Mesenchymal stem cell (in vitro differentiated cells and primary cell): ENCODE results near the gene MINK1.

Source experiments
- DNase-seq: peaks from one replicate; pipeline ENCODE4 v3.0.0-alpha.2; 2013
- H2AFZ ChIP-seq: one replicate; pipeline ENCODE4 v1.6.1; 2013; ENCODE audit warnings: low read depth, mild to moderate bottlenecking, control low read depth, inconsistent platforms, low read length, moderate library complexity
- H2AK5ac ChIP-seq: 2 replicates; pipeline ENCODE4 v1.6.1; 2013; ENCODE audit warnings: low read length, moderate library complexity, mild to moderate bottlenecking, inconsistent platforms; ENCODE audit not compliant: severe bottlenecking
- H2BK120ac ChIP-seq: one replicate; pipeline ENCODE4 v1.6.1; 2013; ENCODE audit warnings: low read depth, mild to moderate bottlenecking, inconsistent platforms, low read length, moderate library complexity
- H2BK12ac ChIP-seq, 2 experiments: one replicate each; pipeline ENCODE4 v1.6.1; 2013; ENCODE audit warnings: inconsistent platforms in 2 of 2, low read length in 2 of 2, mild to moderate bottlenecking in 2 of 2, moderate library complexity in 2 of 2, control low read depth in 1 of 2
- H2BK15ac ChIP-seq: one replicate; pipeline ENCODE4 v1.6.1; 2013; ENCODE audit warnings: mild to moderate bottlenecking, low read depth, inconsistent platforms; ENCODE audit not compliant: poor library complexity, severe bottlenecking
- H2BK5ac ChIP-seq: 2 replicates; pipeline ENCODE4 v1.6.1; 2013; ENCODE audit warnings: low read depth, mild to moderate bottlenecking, low read length, control low read depth, inconsistent platforms; ENCODE audit not compliant: poor library complexity, severe bottlenecking
- H3K14ac ChIP-seq, 2 experiments: one replicate each; pipeline ENCODE4 v1.6.1; 2013; ENCODE audit warnings: inconsistent platforms in 2 of 2, low read length in 2 of 2, control low read depth in 1 of 2, mild to moderate bottlenecking in 1 of 2, moderate library complexity in 1 of 2
- H3K18ac ChIP-seq, 2 experiments: one replicate each; pipeline ENCODE4 v1.6.1; 2013; ENCODE audit warnings: inconsistent platforms in 2 of 2, low read length in 2 of 2, control low read depth in 1 of 2, low read depth in 1 of 2, mild to moderate bottlenecking in 1 of 2
- H3K23ac ChIP-seq, 2 experiments: one replicate each; pipeline ENCODE4 v1.6.1; 2013; ENCODE audit warnings: inconsistent platforms in 2 of 2, low read length in 2 of 2, mild to moderate bottlenecking in 2 of 2, moderate library complexity in 2 of 2, control low read depth in 1 of 2
- H3K27ac ChIP-seq: 2 replicates; pipeline ENCODE4 v1.5.1; 2013; ENCODE audit warnings: mild to moderate bottlenecking, moderate library complexity, low read length, control low read depth, inconsistent platforms; ENCODE audit not compliant: poor library complexity, severe bottlenecking
- H3K27me3 ChIP-seq, 2 experiments: 2 replicates each; pipeline versions ENCODE4 v1.6.1 to v1.7.0; 2013; ENCODE audit warnings: low read length in 2 of 2, mild to moderate bottlenecking in 2 of 2, moderate library complexity in 2 of 2, control low read depth in 1 of 2, inconsistent platforms in 1 of 2; ENCODE audit not compliant: control insufficient read depth in 1 of 2, insufficient read depth in 1 of 2
- H3K36me3 ChIP-seq, 2 experiments: 2 replicates each; pipeline versions ENCODE4 v1.6.1 to v1.7.0; 2013; ENCODE audit warnings: low read length in 2 of 2, control low read depth in 1 of 2, inconsistent platforms in 1 of 2, low read depth in 1 of 2, mild to moderate bottlenecking in 1 of 2; ENCODE audit not compliant: insufficient read depth in 2 of 2, control insufficient read depth in 1 of 2
- H3K4ac ChIP-seq, 2 experiments: one replicate each; pipeline ENCODE4 v1.6.1; 2013; ENCODE audit warnings: inconsistent platforms in 2 of 2, low read length in 2 of 2, mild to moderate bottlenecking in 2 of 2, moderate library complexity in 2 of 2, control low read depth in 1 of 2, low read depth in 1 of 2
- H3K4me1 ChIP-seq: 2 replicates; pipeline ENCODE4 v1.6.1; 2013; ENCODE audit warnings: low read depth, low read length, control low read depth; ENCODE audit not compliant: control insufficient read depth, insufficient read depth
- H3K4me2 ChIP-seq: 2 replicates; pipeline ENCODE4 v1.6.1; 2013; ENCODE audit warnings: low read length, mild to moderate bottlenecking, inconsistent platforms; ENCODE audit not compliant: poor library complexity, severe bottlenecking
- H3K4me3 ChIP-seq, 2 experiments: 2 replicates each; pipeline versions ENCODE4 v1.5.1 to v1.7.0; 2013; ENCODE audit warnings: low read length in 2 of 2, mild to moderate bottlenecking in 2 of 2, control low read depth in 1 of 2, low read depth in 1 of 2; ENCODE audit not compliant: insufficient read depth in 1 of 2
- H3K79me1 ChIP-seq: replicated peaks from 2 replicates; pipeline ENCODE4 v1.6.1; 2013; ENCODE audit warnings: mild to moderate bottlenecking, control low read depth, low read length, inconsistent platforms; ENCODE audit not compliant: poor library complexity, severe bottlenecking
- H3K9ac ChIP-seq: 2 replicates; pipeline ENCODE4 v1.7.0; 2013; ENCODE audit warnings: mild to moderate bottlenecking, low read length, moderate library complexity
- H3K9me3 ChIP-seq: 2 replicates; pipeline ENCODE4 v1.7.0; 2013; ENCODE audit warnings: mild to moderate bottlenecking, low read length; ENCODE audit not compliant: control insufficient read depth
- H4K8ac ChIP-seq: one replicate; pipeline ENCODE4 v1.6.1; 2013; ENCODE audit warnings: inconsistent platforms, mild to moderate bottlenecking, low read length, moderate library complexity
- H4K91ac ChIP-seq: one replicate; pipeline ENCODE4 v1.6.1; 2013; ENCODE audit warnings: mild to moderate bottlenecking, low read length, inconsistent platforms
- WGBS: methylation state at CpG from one replicate; pipeline ENCODE4 v1.1.7; 2013; ENCODE audit warnings: mixed read lengths; 5-methylcytosine and 5-hydroxymethylcytosine counted together

MINK1 gene

GRCh38 chr17:4853208-4853671, 20.1 kb downstream of the MINK1 start:
- Histone ChIP-seq H3K9ac (no peak overlapping the region), H2AFZ (no peak overlapping the region), H3K27me3 (no peaks in the 10 kb centered on the region), H3K4me2 (no peak overlapping the region), H3K4me1 (peaks cover 39% of the 10 kb centered on the region), H3K27ac (no peak overlapping the region), H2AK5ac (peak overlapping the region; percentile 27), H4K8ac (no peak overlapping the region), H3K14ac (no peak overlapping the region), H2BK120ac (no peak overlapping the region), H2BK12ac (no peak overlapping the region), H4K91ac (no peak overlapping the region), H3K9me3 (no peaks in the 10 kb centered on the region), H3K4ac (no peak overlapping the region), H3K23ac (no peak overlapping the region), H2BK5ac (no peak overlapping the region), H3K4me3 (no peak overlapping the region), H3K36me3 (peaks cover 7 to 10% of the 10 kb centered on the region in 2 experiments), H3K18ac (no peak overlapping the region), H3K79me1 (peaks cover 32% of the 10 kb centered on the region), H2BK15ac (no peak overlapping the region)
- no peak for DNase-seq
- WGBS = no CpG with 5 or more reads among the region's 2 CpGs

GRCh38 chr17:4854111-4854681, 21.1 kb downstream of the MINK1 start:
- Histone ChIP-seq H3K9me3 (no peaks in the 10 kb centered on the region), H3K4me2 (no peak overlapping the region), H3K23ac (no peak overlapping the region), H2BK120ac (no peak overlapping the region), H2BK12ac (no peak overlapping the region), H2BK15ac (no peak overlapping the region), H4K8ac (no peak overlapping the region), H3K27me3 (no peaks in the 10 kb centered on the region), H3K4ac (no peak overlapping the region), H3K9ac (no peak overlapping the region), H3K36me3 (peaks cover 7 to 10% of the 10 kb centered on the region in 2 experiments), H2BK5ac (no peak overlapping the region), H3K18ac (no peak overlapping the region), H3K4me3 (no peak overlapping the region), H3K27ac (no peak overlapping the region), H2AFZ (no peak overlapping the region), H3K79me1 (peaks cover 30% of the 10 kb centered on the region), H4K91ac (no peak overlapping the region), H3K14ac (no peak overlapping the region), H2AK5ac (peak overlapping the region; percentile 10), H3K4me1 (peaks cover 41% of the 10 kb centered on the region)
- WGBS = 96% methylated on average over 5 of the region's 5 CpGs
- no peak for DNase-seq

GRCh38 chr17:4856271-4856936, 23.3 kb downstream of the MINK1 start:
- Histone ChIP-seq H3K79me1 (peaks cover 34% of the 10 kb centered on the region), H3K4ac (no peak overlapping the region), H3K27ac (no peak overlapping the region), H3K14ac (no peak overlapping the region), H4K8ac (no peak overlapping the region), H2AK5ac (no peak overlapping the region), H3K27me3 (no peaks in the 10 kb centered on the region), H3K9ac (no peak overlapping the region), H4K91ac (no peak overlapping the region), H3K4me2 (no peak overlapping the region), H2BK12ac (no peak overlapping the region), H2BK5ac (no peak overlapping the region), H3K4me1 (peaks cover 35% of the 10 kb centered on the region), H3K36me3 (peaks cover 11 to 25% of the 10 kb centered on the region in 2 experiments), H2BK15ac (peak overlapping the region; percentile 56), H3K4me3 (no peak overlapping the region), H3K9me3 (no peaks in the 10 kb centered on the region), H3K18ac (no peak overlapping the region), H2AFZ (no peak overlapping the region), H3K23ac (no peak overlapping the region), H2BK120ac (no peak overlapping the region)
- DNase-seq = no peak
- WGBS = 88% methylated on average over 13 of the region's 17 CpGs

DNA sequence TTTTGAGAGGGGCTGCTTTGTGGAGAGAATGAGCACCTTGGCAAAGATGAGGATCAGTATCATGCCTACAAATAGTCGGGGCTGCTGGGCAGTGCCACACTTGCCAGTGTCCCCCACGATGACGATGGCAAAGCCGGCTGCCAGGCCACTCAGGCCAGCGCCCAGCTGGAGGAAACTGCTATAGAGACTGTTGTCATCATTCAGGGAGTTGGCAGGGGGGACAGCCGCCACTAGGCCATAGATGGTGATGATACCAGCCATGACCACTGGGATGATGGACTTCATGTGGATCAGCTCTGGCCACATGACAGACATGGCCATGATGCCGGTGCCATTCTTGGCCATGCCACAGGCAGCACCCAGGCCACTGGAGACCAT, 23.8 kb downstream of the MINK1 start:
- Histone ChIP-seq H3K27me3 (no peaks in the 10 kb centered on the region), H3K23ac (no peak overlapping the region), H3K4ac (no peak overlapping the region), H3K4me1 (peaks cover 32% of the 10 kb centered on the region), H2BK12ac (peak overlapping the region in 1 of 2 experiments; percentile 15), H2BK15ac (no peak overlapping the region), H3K79me1 (peaks cover 34% of the 10 kb centered on the region), H3K36me3 (peaks cover 14 to 25% of the 10 kb centered on the region in 2 experiments), H2BK120ac (no peak overlapping the region), H3K18ac (no peak overlapping the region), H3K14ac (peak overlapping the region in 1 of 2 experiments; percentile 5), H3K27ac (no peak overlapping the region), H4K8ac (no peak overlapping the region), H4K91ac (no peak overlapping the region), H2AFZ (no peak overlapping the region), H2AK5ac (no peak overlapping the region), H3K9me3 (no peaks in the 10 kb centered on the region), H3K4me2 (no peak overlapping the region), H3K4me3 (no peak overlapping the region), H3K9ac (no peak overlapping the region), H2BK5ac (no peak overlapping the region)
- DNase-seq = no peak
- WGBS = over 99% methylated on average over 7 of the region's 7 CpGs
